ENCODE measurements around the gene GTF3C5.

Gene GTF3C5

GRCh38 chr9:133098104-133098754 lies 67.4 kb downstream of the GTF3C5 start:
- DNase-seq, result no peak

DNA sequence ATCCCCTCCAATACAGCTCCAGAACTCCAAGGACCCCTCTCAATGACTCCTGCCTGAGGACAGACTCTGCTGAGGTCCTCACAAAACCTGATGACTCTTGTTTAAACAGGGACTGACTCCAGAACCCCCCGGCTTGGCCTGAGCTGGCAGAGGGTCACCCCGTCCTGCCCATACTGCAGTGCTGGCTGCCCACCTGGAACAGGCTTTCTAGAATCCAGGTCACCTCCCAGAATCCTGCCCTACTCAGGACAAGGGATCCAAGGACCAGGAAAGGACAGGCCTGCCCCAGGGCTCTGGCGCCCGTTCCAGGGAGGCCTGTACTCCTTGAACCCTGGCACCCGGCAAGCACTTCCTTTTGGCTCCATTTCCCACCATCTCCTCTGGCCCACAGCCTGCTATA lies 68.1 kb downstream of the GTF3C5 start:
- DNase-seq, result no peak

DNA sequence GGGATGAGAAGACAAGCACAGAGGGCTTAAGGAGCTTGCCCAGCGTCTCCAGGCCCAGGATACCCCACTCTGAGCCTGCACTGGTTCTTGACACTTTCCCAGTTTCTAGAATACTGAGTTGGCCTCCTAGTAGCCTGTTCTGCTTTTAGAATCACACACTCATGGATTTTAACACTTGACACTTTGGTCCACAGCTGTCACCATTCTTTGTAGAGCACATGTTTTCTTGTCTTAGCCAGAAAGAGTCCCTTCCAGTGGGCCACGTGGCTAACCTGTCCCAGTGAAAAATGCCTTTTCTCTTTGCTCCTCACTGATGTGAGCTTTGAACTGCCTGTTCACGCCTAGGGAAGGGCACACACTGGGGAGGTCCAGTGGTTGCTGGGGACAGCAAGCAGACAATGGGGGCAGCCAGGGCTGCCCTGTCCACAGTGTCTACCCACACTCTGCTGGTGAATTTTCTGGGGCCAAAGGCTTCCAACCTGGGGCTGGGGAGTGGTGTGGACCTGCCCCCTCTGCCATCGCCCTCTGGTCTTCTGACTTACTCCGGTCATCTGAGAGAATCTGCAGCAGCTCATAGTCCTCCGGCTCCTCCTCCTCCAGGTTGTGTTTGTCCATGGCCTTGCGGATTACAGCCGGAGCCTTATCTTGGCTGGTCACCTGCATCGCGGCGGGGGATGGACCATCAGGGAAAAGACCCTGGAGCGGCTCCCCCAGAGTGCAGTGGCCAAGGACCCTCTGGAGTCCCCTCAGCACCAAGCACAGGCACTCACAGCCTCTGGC lies 69.1 kb downstream of the GTF3C5 start:
- DNase-seq, result no peak

DNA sequence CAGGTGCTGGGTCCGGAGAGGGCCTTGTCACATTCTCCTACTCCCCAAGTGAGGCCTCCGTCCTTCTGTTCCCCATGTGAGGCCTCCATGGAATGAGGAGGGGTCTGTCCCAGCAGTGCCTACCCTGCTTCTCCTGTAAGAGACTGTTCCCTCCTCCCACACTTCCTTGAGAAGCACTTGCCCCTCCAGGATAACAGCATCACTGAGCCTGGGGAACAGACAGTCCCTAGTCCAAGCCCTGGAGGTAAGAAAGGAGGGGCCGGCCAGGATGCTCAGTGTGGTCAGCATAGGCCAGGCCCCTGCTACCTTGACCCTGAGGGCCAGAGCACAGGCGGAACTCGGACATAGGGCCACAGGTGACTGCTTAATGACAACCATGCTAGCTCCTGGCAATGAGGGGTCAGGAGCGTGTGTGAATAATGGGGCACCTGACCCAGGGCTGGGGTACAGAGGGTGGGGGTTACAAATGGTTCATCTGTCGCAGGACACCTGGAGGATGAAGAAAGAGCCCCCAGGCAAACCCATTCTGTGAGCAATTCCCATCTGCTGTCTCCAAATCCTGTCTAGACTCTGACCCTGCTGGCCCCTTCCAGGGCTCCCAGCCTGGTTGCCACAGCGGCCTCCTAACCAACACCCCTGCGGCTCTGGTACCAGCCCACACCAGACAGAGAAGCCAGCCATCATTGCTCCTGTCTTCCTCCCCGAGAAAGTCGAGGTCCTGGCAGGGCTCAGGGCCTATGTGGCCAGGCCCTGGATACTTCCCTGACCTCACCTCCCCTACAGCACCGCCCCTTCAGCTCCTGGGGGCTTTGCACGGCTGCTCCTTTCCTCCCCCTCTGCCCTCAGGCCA lies 69.9 kb downstream of the GTF3C5 start:
- DNase-seq, result no peak

GRCh38 chr9:133101356-133102189 lies 70.8 kb downstream of the GTF3C5 start:
- DNase-seq, result no peak

DNA sequence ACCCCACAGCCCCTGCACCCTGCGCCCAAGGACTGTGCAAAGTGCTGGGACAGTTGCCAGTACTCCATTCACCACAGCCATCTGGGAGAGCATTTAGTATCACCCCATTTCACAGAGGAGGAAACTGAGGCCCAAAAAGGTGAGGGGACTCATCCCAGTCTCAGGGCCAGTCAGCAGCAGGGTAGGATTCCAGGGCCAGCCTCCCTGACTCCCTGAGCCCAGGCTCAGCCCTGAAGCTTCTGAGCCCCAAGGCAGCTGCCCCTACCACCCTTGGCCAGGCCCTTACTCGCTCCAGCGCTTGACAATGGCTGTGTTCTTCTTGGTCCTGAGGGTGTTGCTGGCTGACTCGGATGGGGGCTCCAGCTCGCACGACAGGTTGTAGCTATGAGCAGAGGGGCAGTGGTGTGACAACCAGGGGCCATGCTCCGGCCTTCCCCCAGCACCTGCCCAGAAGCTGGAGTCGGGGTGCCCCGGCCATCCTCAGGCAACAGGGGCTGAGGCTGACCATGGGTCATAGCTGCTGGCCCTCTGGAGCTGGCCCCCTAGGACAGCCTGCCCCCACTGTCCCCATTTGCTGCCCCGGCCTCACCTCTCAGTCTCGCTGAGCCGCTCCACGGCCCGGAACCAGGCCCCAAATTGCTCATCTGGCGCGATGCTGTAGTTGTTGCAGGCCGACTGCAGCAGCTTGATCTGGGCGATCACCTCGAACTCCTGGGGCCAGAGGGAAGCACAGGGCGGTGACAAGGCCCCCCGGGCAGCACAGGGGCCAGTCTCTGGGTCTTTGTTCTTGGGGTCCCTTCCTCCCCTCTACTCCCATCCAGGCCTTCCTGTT lies 71.6 kb downstream of the GTF3C5 start:
- DNase-seq, result no peak

DNA sequence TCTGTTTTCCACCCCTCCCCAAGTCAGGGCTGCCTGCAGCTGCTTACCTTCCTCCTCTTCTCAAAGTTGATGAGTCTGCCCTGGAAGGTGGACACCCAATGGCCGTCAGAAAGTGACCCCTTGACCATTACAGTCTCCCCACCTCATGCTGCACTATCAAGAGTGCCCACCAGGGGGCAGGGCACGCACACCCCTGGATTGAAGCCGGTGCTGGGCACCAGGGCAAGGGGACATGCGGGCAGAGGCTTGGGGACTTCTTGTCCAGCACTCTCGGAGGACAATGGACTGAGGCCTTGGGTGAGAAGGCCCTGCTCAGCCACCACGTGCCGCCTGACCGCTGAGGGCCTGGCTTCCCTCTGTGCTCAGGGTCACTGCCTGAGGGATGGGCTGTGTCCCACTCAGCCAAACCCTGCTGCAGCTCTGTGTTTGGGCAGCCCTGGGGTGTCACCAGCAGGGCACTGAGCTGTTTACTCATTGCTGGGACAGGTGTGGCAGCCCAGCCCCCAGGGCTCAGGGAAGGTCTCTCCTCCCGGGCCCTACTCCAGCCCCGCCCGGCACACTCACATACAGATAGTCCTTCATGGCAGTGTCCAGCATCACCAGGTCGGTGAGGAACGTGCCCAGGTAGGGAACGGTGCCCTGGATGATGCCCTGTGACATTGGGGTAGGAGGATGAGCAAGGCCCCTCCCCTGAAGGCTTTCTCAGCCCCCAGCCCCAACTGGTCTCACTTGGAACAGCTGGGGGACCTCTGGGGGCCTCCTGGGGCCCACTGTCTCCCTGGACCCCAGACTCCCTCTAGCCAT lies 72.6 kb downstream of the GTF3C5 start:
- no peak for DNase-seq

- no peak for DNase-seq
Observed at GRCh38 chr9:133103987-133104505, 73.2 kb downstream of the GTF3C5 start.

- no peak for DNase-seq
Observed at GRCh38 chr9:133104718-133105460, 74.1 kb downstream of the GTF3C5 start.

GRCh38 chr9:133105461-133105770 lies 74.6 kb downstream of the GTF3C5 start:
- DNase-seq, result no peak

DNA sequence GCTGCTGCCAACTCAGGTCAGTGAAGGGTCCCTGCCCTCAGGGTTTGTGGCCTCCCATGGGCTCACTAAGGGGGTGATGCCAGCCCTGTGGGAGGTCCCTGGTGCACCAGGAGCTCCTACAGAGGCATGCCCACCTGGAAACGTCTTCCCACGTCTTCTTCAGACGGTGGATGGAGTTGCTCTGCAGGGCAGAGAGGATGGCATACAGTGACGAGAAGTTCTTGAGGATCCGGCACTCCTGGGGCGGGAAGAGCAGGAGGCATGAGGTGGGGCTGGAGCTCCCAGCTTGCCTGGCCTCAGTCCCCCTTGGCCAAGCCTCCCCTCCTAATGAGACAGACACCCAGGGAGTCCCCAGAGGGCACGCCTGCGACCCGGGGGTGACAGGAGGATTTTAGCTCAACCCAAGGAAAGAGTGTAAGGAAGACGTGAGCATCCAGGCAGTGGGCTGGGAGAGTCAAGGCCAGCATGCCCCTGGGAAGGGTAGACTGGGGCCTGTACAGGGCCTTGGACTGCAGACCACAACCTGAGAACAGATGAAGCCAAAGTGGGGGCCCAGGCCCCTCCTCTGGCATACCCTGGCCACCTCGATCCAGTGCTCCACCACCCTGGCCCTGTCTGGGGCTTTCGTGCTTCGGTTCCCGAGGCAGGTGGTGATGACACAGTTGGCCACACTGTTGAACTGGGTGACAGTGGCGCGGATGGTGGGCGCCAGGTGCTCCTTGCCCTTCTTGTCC lies 75.9 kb downstream of the GTF3C5 start:
- no peak for DNase-seq

GRCh38 chr9:133107245-133107722 lies 76.5 kb downstream of the GTF3C5 start:
- no peak for DNase-seq
